Activated gamma-delta T cell treated with anti-CD3 and anti-CD28 coated beads, Interleukin-2, amount 50 U/mL, for 16 hours (primary cell): ENCODE data around the gene TYSND1.
A peak's percentile ranks its signal among the peaks of the same experiment; 100 is the strongest.
"Not testable (repeated sequence)": the region's sequence is repeated elsewhere in the genome, so short reads cannot be mapped to it uniquely, and the experiment has no call there.

Experiments used
- DNase-seq: peaks from one replicate; pipeline ENCODE4 v3.0.0-alpha.2; 2020; ENCODE audit warnings: low read depth

TYSND1 gene

GRCh38 chr10:70132098-70133029, 14.1 kb downstream of the TYSND1 start, which contains the start of gene AIFM2:
AIFM2 (minus strand) TSS chr10:70132825; CDS start chr10:70124084, 8,741 bp downstream.
- DNase-seq, result no peak

DNA sequence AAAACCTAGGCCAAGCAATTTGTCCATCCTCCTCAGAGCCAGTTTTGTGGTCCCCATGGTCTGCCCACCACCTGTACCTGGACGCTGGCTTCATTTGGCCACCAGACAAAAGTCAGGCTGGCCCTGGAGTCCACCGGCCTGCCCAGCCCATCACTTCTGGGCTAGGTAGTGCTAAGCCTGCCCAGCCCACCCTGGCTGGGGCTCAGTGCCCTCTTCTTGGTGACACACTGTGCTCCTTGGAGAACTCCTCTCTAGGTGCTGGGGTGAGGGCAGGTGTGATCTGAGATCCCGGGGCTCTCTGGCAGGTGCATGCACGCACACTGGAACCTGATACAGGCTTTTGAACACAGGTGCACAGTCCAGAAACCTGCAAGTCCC, 15.0 kb downstream of the TYSND1 start:
- DNase-seq, result no peak

GRCh38 chr10:70130878-70131559, 15.5 kb downstream of the TYSND1 start:
- no peak for DNase-seq

- no peak for DNase-seq
Measured at GRCh38 chr10:70126700-70127395, 19.7 kb downstream of the TYSND1 start.

DNA sequence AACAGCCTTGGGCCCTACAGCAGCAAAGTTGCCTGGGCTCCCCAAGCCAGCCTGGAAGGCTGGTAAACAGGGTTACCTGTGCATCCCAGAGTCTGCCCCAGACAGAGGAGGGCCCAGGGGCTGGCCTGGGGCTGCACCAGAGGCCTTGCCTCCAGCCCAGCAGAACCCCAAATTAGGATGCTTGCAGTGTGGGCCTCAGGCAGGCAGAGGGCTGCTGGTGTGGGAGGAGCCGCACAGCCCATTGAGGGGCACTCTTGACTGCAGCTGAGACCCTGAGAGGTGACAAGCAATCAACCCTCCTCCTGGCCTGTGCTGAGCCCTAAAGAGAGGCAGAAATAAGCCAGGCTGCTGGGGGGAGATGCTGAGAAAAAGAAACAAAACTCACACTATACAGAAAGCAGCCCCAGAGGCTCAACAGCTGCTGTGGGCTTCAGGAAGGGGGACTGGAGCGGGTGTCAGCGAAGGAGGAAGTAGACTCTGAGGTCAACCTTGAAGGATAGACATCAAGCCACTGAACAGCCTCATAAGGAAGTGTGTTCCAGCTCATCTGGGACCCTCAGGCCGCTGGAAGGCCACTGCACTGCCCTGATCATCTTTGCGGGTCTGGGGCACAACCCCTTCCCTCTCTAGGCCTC, 20.5 kb downstream of the TYSND1 start:
- DNase-seq, result no peak

DNA sequence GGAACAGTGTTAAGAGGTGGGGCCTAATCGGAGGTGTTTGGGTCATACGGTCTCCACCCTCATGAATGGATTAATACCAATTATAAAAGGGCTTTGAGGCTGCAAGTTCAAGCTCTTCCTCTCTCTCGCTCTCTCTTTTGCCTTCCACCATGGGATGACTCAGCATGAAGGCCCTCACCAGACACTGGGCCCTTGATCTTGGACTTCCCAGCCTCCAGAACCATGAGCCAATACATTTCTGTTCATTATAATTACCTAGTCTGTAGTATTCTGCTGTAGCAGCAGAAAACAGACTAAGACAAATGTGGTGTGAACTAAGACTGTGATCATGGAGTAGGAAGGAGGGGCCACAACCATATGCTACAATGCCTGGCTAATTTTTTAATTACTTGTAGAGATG, 21.6 kb downstream of the TYSND1 start:
- no peak for DNase-seq

GRCh38 chr10:70124415-70124814, 22.1 kb downstream of the TYSND1 start:
- no peak for DNase-seq

GRCh38 chr10:70123817-70124216, 22.7 kb downstream of the TYSND1 start:
- DNase-seq, result no peak

DNA sequence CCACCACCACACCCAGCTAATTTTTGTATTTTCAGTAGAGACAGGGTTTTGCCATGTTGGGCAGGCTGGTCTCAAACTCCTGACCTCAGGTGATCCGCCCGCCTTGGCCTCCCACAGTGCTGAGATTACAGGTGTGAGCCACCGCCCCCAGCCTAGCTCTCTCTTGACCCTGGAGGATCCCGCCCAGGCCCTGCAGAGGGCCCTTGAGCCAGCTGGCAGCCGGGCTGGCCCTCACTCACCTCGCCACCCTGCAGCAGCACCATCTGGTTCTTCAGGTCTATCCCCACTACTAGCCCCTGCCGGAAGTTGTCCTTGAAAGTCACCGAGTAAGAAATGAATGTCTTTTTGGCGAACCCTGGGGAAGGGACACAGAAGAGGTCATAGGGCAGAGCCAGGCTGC, 23.3 kb downstream of the TYSND1 start:
- not testable (repeated sequence) for DNase-seq

- DNase-seq, result no peak
Measured at GRCh38 chr10:70122742-70123141, 23.8 kb downstream of the TYSND1 start.

- DNase-seq, result no peak
Measured at GRCh38 chr10:70121281-70121949, 25.1 kb downstream of the TYSND1 start.

GRCh38 chr10:70120417-70120816, 26.1 kb downstream of the TYSND1 start:
- DNase-seq, result no peak

DNA sequence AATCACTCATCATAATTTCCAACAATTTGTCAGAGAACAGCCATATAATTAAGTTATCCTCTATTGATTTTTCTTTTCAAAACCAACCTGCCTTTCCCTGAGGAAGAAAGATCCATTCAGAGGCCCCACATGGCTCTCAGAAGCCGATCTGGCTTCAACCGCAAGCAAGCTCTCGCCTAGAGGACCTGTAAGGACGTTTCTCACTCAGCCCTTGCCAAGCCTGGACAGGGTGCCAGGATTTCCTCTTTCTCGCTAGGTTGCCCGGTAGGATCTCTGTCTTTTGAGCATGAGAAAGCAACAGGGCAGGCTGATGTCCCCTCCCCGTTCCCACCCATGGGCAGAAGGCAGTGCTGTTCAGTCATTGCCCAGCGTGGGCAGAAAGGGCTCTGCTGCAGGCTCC, 26.9 kb downstream of the TYSND1 start:
- no peak for DNase-seq

GRCh38 chr10:70119197-70119596, 27.3 kb downstream of the TYSND1 start:
- DNase-seq, result no peak

- no peak for DNase-seq
Measured at GRCh38 chr10:70118196-70118595, 28.3 kb downstream of the TYSND1 start.

- no peak for DNase-seq
Measured at GRCh38 chr10:70117646-70118045, 28.9 kb downstream of the TYSND1 start.

- DNase-seq, result peak; percentile 52
Measured at GRCh38 chr10:70115948-70116682, 30.4 kb downstream of the TYSND1 start.

DNA sequence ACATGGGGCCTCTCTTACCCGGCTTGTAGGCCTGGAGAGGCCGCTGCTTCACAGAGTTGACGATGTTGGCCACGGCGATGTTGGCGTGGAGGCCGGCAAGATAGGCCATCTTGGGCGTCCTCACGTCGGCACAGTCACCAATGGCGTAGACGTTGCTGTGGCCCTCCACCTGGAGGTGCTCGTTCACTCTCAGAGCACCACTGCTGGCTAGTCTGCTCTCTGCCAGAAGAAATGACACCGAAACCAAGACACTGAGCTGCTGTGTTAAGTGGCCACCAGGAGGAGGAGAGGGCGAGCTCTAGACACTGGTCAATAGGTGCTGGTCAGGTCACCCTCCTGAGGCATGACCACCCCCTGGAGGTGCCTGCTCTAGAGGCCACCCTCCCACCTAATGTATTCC, 31.6 kb downstream of the TYSND1 start:
- DNase-seq, result no peak

DNA sequence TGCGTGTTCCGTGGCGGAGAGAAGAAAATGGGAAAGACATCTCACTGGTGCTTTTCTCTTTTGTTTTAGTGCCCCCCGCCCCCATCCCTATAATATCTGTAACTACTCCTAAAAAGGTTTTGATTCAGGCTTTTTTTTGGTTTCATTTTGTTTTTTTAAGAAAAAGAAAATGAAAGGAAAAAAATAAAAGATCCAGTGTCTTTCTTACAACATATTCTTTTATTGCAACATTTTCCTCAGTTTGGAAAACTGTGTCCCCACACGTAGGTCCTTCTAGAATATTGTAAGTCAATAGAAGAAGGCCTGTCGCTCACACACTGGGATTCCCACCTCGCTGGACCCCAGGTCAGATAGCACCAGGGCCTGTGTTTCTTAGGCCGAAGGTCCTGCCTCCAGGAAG, 34.4 kb downstream of the TYSND1 start:
- DNase-seq, result no peak

DNA sequence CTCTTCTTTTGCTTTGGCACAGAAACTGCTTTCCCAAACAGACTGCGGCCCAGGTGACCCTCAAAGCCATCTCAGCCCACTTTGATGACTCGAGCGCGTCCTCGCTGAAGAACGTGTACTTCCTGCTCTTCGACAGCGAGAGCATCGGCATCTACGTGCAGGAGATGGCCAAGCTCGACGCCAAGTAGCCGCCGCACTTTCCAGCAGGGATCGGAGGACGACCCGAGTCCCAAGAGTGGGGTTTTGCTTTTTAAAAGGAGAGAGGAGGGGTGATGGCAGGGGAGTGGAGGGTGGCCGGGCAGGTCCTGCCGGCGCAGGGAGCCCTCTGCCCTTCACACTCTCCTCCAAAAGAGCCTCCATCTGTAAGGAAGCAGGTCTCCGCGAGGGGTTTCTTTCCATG, 35.0 kb downstream of the TYSND1 start:
- no peak for DNase-seq
